Suprapubic skin (tissue), 3 donors: ENCODE measurements around the gene PATZ1.

Source experiments
- POLR2A ChIP-seq, 2 donors: fragments of 450-650 bp; IDR thresholded peaks; one replicate each; pipeline ENCODE4 v1.6.1; 2017; ENCODE audit warnings: antibody characterized with exemption in 2 of 2, mild to moderate bottlenecking in 2 of 2, moderate library complexity in 2 of 2
- TF ChIP-seq, protein P1 (sequence below), 2 donors: fragments of 200-600 bp in 1 of 2; fragments of 450-650 bp in 1 of 2; sonication (generic) in 1 of 2; IDR thresholded peaks; one replicate each; pipeline ENCODE4 v1.5.1; 2016 to 2019; ENCODE audit warnings: antibody characterized with exemption in 2 of 2, mild to moderate bottlenecking in 1 of 2, moderate library complexity in 1 of 2

DNA sequence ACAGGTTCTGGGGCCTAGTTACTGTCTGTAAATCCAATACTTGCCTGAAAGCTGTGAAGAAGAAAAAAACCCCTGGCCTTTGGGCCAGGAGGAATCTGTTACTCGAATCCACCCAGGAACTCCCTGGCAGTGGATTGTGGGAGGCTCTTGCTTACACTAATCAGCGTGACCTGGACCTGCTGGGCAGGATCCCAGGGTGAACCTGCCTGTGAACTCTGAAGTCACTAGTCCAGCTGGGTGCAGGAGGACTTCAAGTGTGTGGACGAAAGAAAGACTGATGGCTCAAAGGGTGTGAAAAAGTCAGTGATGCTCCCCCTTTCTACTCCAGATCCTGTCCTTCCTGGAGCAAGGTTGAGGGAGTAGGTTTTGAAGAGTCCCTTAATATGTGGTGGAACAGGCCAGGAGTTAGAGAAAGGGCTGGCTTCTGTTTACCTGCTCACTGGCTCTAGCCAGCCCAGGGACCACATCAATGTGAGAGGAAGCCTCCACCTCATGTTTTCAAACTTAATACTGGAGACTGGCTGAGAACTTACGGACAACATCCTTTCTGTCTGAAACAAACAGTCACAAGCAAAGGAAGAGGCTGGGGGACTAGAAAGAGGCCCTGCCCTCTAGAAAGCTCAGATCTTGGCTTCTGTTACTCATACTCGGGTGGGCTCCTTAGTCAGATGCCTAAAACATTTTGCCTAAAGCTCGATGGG is 67.4 kb downstream of the PATZ1 start:
- TF ChIP-seq POLR2A (IDR thresholded peaks at IDR 0.05), result no peak
- TF ChIP-seq, protein P1, sequence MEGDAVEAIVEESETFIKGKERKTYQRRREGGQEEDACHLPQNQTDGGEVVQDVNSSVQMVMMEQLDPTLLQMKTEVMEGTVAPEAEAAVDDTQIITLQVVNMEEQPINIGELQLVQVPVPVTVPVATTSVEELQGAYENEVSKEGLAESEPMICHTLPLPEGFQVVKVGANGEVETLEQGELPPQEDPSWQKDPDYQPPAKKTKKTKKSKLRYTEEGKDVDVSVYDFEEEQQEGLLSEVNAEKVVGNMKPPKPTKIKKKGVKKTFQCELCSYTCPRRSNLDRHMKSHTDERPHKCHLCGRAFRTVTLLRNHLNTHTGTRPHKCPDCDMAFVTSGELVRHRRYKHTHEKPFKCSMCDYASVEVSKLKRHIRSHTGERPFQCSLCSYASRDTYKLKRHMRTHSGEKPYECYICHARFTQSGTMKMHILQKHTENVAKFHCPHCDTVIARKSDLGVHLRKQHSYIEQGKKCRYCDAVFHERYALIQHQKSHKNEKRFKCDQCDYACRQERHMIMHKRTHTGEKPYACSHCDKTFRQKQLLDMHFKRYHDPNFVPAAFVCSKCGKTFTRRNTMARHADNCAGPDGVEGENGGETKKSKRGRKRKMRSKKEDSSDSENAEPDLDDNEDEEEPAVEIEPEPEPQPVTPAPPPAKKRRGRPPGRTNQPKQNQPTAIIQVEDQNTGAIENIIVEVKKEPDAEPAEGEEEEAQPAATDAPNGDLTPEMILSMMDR (IDR thresholded peaks at IDR 0.05), result no peak
